Neural crest cell (in vitro differentiated cells): ENCODE data around the gene COL19A1. TPM values are rescaled to one million over a fixed set of nuclear protein-coding genes. Genes with fewer than 3 reads are reported as not detected.

Experiments used
- DNase-seq: peaks from one replicate; pipeline ENCODE4 v3.0.0; 2021; ENCODE audit warnings: low read depth, mixed read lengths, low spot score
- H3K27ac Mint-ChIP-seq: one replicate; pipeline ENCODE4 v1.8.0; 2021; ENCODE audit warnings: mild to moderate bottlenecking, mixed read lengths; ENCODE audit not compliant: unreplicated experiment
- H3K27me3 Mint-ChIP-seq: 2 replicates; pipeline ENCODE4 v1.8.0; 2021; ENCODE audit warnings: low read depth, mild to moderate bottlenecking, mixed read lengths
- H3K36me3 Mint-ChIP-seq: 2 replicates; pipeline ENCODE4 v1.8.0; 2021; ENCODE audit warnings: low read depth, mild to moderate bottlenecking, mixed read lengths
- H3K4me1 Mint-ChIP-seq: 2 replicates; pipeline ENCODE4 v1.8.0; 2021; ENCODE audit warnings: mixed read lengths
- H3K4me3 Mint-ChIP-seq: one replicate; pipeline ENCODE4 v1.8.0; 2021; ENCODE audit warnings: mild to moderate bottlenecking, mixed read lengths
- H3K9me3 Mint-ChIP-seq: 2 replicates; pipeline ENCODE4 v1.8.0; 2021; ENCODE audit warnings: mixed read lengths
- CTCF ChIP-seq: fragments of 200-600 bp; sonication (generic); conservative IDR thresholded peaks from 2 replicates; pipeline ENCODE4 v1.5.0; 2021; ENCODE audit warnings: antibody characterized with exemption, mild to moderate bottlenecking
- total RNA-seq: library from RNA; stranded (reverse); gene quantifications from 2 replicates; pipeline ENCODE4 v1.2.1, GENCODE V29; 2021

Gene COL19A1
- total RNA-seq, 1 donor from 2014 or later: 0.09 TPM

- no peak overlapping the region for H3K27ac Mint-ChIP-seq
- H3K9me3 Mint-ChIP-seq: no peaks in the 10 kb centered on the region
- no peak for DNase-seq
- no peaks in the 10 kb centered on the region for H3K27me3 Mint-ChIP-seq
- H3K4me1 Mint-ChIP-seq: no peaks in the 10 kb centered on the region
- TF ChIP-seq CTCF: no peak
- no peak overlapping the region for H3K4me3 Mint-ChIP-seq
- no peaks in the 10 kb centered on the region for H3K36me3 Mint-ChIP-seq
Observed at GRCh38 chr6:70150521-70150920, 284.2 kb downstream of the COL19A1 start.

- Mint-ChIP-seq H3K4me1 (no peaks in the 10 kb centered on the region), H3K27me3 (no peaks in the 10 kb centered on the region), H3K4me3 (no peak overlapping the region), H3K27ac (no peak overlapping the region), H3K36me3 (no peaks in the 10 kb centered on the region), H3K9me3 (no peaks in the 10 kb centered on the region)
- no peak for TF ChIP-seq CTCF
- no peak for DNase-seq
Observed at GRCh38 chr6:70151616-70152015, 285.3 kb downstream of the COL19A1 start.

GRCh38 chr6:70152786-70153185 is 286.4 kb downstream of the COL19A1 start:
- Mint-ChIP-seq H3K36me3 (no peaks in the 10 kb centered on the region), H3K4me3 (no peak overlapping the region), H3K27me3 (no peaks in the 10 kb centered on the region), H3K4me1 (no peaks in the 10 kb centered on the region), H3K27ac (no peak overlapping the region), H3K9me3 (no peaks in the 10 kb centered on the region)
- no peak for TF ChIP-seq CTCF
- DNase-seq: no peak

GRCh38 chr6:70157086-70157485 is 290.7 kb downstream of the COL19A1 start:
- H3K9me3 Mint-ChIP-seq: no peaks in the 10 kb centered on the region
- H3K36me3 Mint-ChIP-seq: no peaks in the 10 kb centered on the region
- no peak for TF ChIP-seq CTCF
- H3K27me3 Mint-ChIP-seq: no peaks in the 10 kb centered on the region
- DNase-seq: no peak
- H3K4me1 Mint-ChIP-seq: no peaks in the 10 kb centered on the region
- no peak overlapping the region for H3K4me3 Mint-ChIP-seq
- no peak overlapping the region for H3K27ac Mint-ChIP-seq

GRCh38 chr6:70160276-70160675 is 293.9 kb downstream of the COL19A1 start:
- no peak overlapping the region for H3K27ac Mint-ChIP-seq
- no peak overlapping the region for H3K4me3 Mint-ChIP-seq
- no peaks in the 10 kb centered on the region for H3K27me3 Mint-ChIP-seq
- no peak for TF ChIP-seq CTCF
- H3K4me1 Mint-ChIP-seq: peaks cover 9% of the 10 kb centered on the region
- H3K9me3 Mint-ChIP-seq: no peaks in the 10 kb centered on the region
- no peaks in the 10 kb centered on the region for H3K36me3 Mint-ChIP-seq
- no peak for DNase-seq

GRCh38 chr6:70162972-70163371 is 296.6 kb downstream of the COL19A1 start:
- H3K27me3 Mint-ChIP-seq: peaks cover 3% of the 10 kb centered on the region
- H3K4me1 Mint-ChIP-seq: peaks cover 18% of the 10 kb centered on the region
- no peaks in the 10 kb centered on the region for H3K36me3 Mint-ChIP-seq
- no peak overlapping the region for H3K27ac Mint-ChIP-seq
- DNase-seq: no peak
- no peaks in the 10 kb centered on the region for H3K9me3 Mint-ChIP-seq
- H3K4me3 Mint-ChIP-seq: no peak overlapping the region
- no peak for TF ChIP-seq CTCF
